ENCODE results near the gene ADAMTS10. TPM values are rescaled to one million over a fixed set of nuclear protein-coding genes. Genes with fewer than 3 reads are reported as not detected.

Gene ADAMTS10
- total and polyA plus RNA-seq, 7 donors: 1.9 to 8.2 (median 3.4) TPM

DNA sequence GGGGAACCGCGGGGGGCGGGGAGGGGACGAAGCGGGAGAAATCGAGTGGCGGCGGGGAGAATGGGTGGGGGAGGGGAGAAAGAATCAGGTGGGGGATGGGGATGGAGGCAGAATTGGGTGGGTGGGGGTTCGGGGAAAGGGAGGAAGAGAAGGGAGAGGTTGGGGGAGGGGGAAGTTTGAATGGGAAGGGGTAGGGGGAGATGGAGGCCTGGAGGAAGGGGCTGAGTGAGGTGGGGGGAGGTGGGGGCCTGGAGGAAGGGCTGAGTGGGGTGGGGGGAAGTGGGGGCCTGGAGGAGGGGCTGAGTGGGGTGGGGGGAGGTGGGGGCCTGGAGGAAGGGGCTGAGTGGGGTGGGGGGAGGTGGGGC, 403 bp upstream of the ADAMTS10 start:
- Histone ChIP-seq H3K4me3 (peak overlapping the region; percentile 66), H3K27ac (no peak overlapping the region)

DNA sequence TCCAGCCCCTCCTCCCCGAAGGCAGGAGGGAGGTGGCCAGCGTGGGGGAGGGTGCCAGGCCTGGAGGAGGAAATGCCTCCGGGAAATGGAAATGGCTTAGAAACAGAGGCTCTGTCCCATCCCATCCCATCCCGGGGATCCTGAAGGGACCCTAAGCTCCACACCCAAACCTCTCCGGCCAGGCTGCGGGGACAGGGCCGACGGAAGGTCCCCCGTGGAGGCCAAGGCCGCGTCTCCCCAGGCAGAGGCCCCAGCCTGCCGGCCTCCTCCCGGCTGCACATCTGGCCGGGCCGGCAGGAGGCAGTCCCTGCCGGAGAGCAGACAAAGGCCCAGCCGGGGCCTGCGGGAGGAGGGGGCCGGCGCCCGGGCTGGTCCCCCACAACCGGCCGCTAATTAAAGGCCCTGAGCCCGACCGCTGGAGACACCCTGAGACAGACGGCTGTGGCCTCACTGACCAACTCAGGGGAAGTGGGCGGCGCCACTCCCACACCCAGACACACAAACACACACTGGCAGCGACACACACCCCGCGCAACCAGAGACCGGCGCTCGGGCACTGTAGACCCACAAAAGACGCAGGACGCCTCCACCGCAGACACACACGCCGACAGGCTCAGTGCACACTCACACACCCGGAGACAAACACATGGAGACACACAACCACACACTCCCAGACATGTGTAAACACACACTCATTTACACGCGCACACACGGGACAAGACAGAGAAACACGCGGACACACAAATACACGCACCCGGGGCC, 1.1 kb downstream of the ADAMTS10 start:
- Histone ChIP-seq H3K4me1 (no peaks in the 10 kb centered on the region), H3K4me3 (peak overlapping the region; percentile 66), H3K27me3 (ENCODE audit: insufficient read depth in 3 of 3, low read length in 2 of 3) (peaks cover 0 to 16% (median 11%) of the 10 kb centered on the region in 3 donors), H3K27ac (peak overlapping the region; percentile 61), H3K36me3 (ENCODE audit: insufficient read depth in 1 of 2, low read depth in 1 of 2) (no peaks in the 10 kb centered on the region), H3K9me3 (no peaks in the 10 kb centered on the region)
- TF ChIP-seq, protein P1, sequence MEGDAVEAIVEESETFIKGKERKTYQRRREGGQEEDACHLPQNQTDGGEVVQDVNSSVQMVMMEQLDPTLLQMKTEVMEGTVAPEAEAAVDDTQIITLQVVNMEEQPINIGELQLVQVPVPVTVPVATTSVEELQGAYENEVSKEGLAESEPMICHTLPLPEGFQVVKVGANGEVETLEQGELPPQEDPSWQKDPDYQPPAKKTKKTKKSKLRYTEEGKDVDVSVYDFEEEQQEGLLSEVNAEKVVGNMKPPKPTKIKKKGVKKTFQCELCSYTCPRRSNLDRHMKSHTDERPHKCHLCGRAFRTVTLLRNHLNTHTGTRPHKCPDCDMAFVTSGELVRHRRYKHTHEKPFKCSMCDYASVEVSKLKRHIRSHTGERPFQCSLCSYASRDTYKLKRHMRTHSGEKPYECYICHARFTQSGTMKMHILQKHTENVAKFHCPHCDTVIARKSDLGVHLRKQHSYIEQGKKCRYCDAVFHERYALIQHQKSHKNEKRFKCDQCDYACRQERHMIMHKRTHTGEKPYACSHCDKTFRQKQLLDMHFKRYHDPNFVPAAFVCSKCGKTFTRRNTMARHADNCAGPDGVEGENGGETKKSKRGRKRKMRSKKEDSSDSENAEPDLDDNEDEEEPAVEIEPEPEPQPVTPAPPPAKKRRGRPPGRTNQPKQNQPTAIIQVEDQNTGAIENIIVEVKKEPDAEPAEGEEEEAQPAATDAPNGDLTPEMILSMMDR (IDR thresholded peaks at IDR 0.05): no peak
- intact Hi-C loops (cut with DNase I): no loop called here
- ATAC-seq (peak; percentile 21 to 55 (median 46)), DNase-seq (peak; percentile 73 to 74)
- WGBS, 3 donors: 4 to 7% (median 6%) methylated on average over 44 to 47 of the region's 47 CpGs

More for the DNA sequence above, 403 bp upstream of the ADAMTS10 start:
- no peaks in the 10 kb centered on the region for H3K36me3 ChIP-seq (ENCODE audit: insufficient read depth in 1 of 2, low read depth in 1 of 2)
- peaks cover 0 to 16% (median 11%) of the 10 kb centered on the region in 3 donors for H3K27me3 ChIP-seq (ENCODE audit: insufficient read depth in 3 of 3, low read length in 2 of 3)
- DNase-seq (no peak), ATAC-seq (no peak)
- H3K9me3 ChIP-seq: no peaks in the 10 kb centered on the region
- intact Hi-C loops (cut with DNase I): no loop called here
- H3K4me1 ChIP-seq: no peaks in the 10 kb centered on the region
- TF ChIP-seq, protein P1 (IDR thresholded peaks at IDR 0.05): no peak
- 2 to 7% (median 4%) methylated on average over 8 to 9 of the region's 9 CpGs for WGBS, 3 donors

DNA sequence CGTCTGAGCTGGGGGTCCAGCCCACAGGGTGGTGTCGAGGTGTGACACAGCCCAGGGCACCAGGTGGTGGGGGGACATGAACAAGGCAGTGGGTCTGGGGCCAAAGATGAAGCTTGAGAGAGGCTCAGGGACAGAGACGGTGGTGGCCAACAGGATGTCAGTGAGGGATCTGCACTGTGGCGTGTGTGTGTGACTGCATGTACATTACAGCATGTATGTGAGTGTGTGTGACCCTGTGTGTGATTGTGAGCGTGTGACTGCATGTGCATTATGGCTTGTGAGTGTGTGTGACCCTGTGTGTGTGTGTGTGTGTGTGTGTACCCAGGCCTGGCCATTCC, 1.6 kb downstream of the ADAMTS10 start:
- 34 to 57% (median 56%) methylated on average over 5 of the region's 5 CpGs for WGBS, 3 donors
- TF ChIP-seq, protein P1 (IDR thresholded peaks at IDR 0.05): no peak
- no peak for DNase-seq
- ATAC-seq: no peak
- no peaks in the 10 kb centered on the region for H3K4me1 ChIP-seq
- H3K27me3 ChIP-seq (ENCODE audit: insufficient read depth in 3 of 3, low read length in 2 of 3): peaks cover 0 to 16% (median 11%) of the 10 kb centered on the region in 3 donors
- no peak overlapping the region for H3K27ac ChIP-seq
- intact Hi-C loops (cut with DNase I): no loop called here
- peak overlapping the region; percentile 66 for H3K4me3 ChIP-seq
- H3K36me3 ChIP-seq (ENCODE audit: insufficient read depth in 1 of 2, low read depth in 1 of 2): no peaks in the 10 kb centered on the region
- H3K9me3 ChIP-seq: no peaks in the 10 kb centered on the region

DNA sequence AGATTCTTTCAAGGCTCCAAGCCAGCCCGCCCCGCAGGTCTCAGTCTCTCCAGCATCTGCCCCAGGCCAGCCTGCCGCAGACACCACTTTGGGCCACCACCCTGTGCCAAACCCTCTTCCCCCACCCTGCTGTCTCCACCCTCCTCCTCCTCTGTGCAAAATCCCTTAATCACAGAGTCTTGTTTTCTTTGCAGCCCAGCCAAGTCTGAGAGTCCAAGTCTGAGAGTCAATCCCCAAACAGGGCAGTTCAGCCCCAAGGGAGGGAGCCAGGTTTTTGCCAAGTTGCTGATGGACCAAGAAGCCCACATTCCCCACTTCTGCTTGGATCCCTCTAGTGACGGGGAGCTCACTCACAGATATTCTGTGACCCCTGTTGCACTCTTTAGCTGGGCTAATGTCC, 3.1 kb downstream of the ADAMTS10 start:
- Histone ChIP-seq H3K9me3 (no peaks in the 10 kb centered on the region), H3K4me3 (no peak overlapping the region), H3K36me3 (ENCODE audit: insufficient read depth in 1 of 2, low read depth in 1 of 2) (peaks cover 0 to 5% of the 10 kb centered on the region in 2 donors), H3K27ac (no peak overlapping the region), H3K4me1 (no peaks in the 10 kb centered on the region), H3K27me3 (ENCODE audit: insufficient read depth in 3 of 3, low read length in 2 of 3) (peaks cover 0 to 16% (median 11%) of the 10 kb centered on the region in 3 donors)
- TF ChIP-seq, protein P1 (IDR thresholded peaks at IDR 0.05): no peak
- ATAC-seq: peak in 3 of 4 donors; percentile 24 to 33 (median 32)
- 46 to 64% (median 47%) methylated on average over 4 of the region's 4 CpGs for WGBS, 3 donors
- intact Hi-C loops (cut with DNase I): no loop called here
- peak in 1 of 2 donors; percentile 41 for DNase-seq

Data from psoas muscle (tissue), 8 donors.